Measurements from ENCODE around the gene MIA2. TPM values are rescaled to one million over a fixed set of nuclear protein-coding genes. Genes with fewer than 3 reads are reported as not detected.
"Not testable (repeated sequence)": the region's sequence is repeated elsewhere in the genome, so short reads cannot be mapped to it uniquely, and the experiment has no call there.

The MIA2 gene
- total RNA-seq, 3 donors from 2014 or later: 19.5 to 37.0 (median 23.3) TPM

DNA sequence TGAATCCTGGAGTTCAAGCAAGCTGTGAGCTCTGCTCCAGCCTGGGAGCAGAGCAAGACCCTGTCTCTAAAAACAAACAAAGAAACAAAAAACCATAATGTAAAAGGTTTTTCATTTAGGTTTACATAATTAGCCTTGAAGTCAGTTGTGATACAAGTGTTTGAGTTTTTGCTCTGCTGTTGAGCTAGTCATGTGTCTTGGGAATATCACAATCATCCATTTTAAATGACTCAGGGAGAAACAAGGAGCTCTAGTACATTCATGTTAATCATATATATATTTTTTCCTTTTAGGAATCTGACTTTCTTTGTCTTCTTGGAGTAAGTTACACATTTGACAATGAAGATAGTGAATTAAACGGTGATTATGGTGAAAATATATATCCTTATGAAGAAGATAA lies 12.9 kb downstream of the MIA2 start:
- no peak overlapping the region for H3K27ac ChIP-seq
- H3K4me3 ChIP-seq: no peak overlapping the region
- intact Hi-C loops (cut with DNase I; ENCODE audit: low total_unique reads): no loop called here
- no peak for TF ChIP-seq POLR2A (IDR thresholded peaks at IDR 0.05)
- TF ChIP-seq POLR2AphosphoS5 (IDR thresholded peaks at IDR 0.05): no peak
- no peak for TF ChIP-seq CTCF (IDR thresholded peaks at IDR 0.05)
- no peaks in the 10 kb centered on the region for H3K4me1 ChIP-seq
- no peak for DNase-seq (ENCODE audit: low spot score in 2 of 2)
- no peaks in the 10 kb centered on the region for H3K27me3 ChIP-seq
- no peaks in the 10 kb centered on the region for H3K36me3 ChIP-seq
- H3K9me3 ChIP-seq: no peaks in the 10 kb centered on the region

- intact Hi-C loops (cut with DNase I; ENCODE audit: low total_unique reads): no loop called here
- no peak for DNase-seq (ENCODE audit: low spot score in 2 of 2)
- no peaks in the 10 kb centered on the region for H3K36me3 ChIP-seq
- H3K27ac ChIP-seq: no peak overlapping the region
- H3K9me3 ChIP-seq: no peaks in the 10 kb centered on the region
- no peaks in the 10 kb centered on the region for H3K4me1 ChIP-seq
- H3K27me3 ChIP-seq: no peaks in the 10 kb centered on the region
- TF ChIP-seq POLR2AphosphoS5 (IDR thresholded peaks at IDR 0.05) (no peak), CTCF (IDR thresholded peaks at IDR 0.05) (no peak), POLR2A (IDR thresholded peaks at IDR 0.05) (no peak)
- H3K4me3 ChIP-seq: no peak overlapping the region
These were observed 13.5 kb downstream of the MIA2 start for GRCh38 chr14:39247256-39247655.

- H3K27me3 ChIP-seq: no peaks in the 10 kb centered on the region
- intact Hi-C loops (cut with DNase I; ENCODE audit: low total_unique reads): no loop called here
- TF ChIP-seq POLR2AphosphoS5 (IDR thresholded peaks at IDR 0.05) (no peak), POLR2A (IDR thresholded peaks at IDR 0.05) (no peak), CTCF (IDR thresholded peaks at IDR 0.05) (no peak)
- H3K9me3 ChIP-seq: no peaks in the 10 kb centered on the region
- no peaks in the 10 kb centered on the region for H3K4me1 ChIP-seq
- no peaks in the 10 kb centered on the region for H3K36me3 ChIP-seq
- no peak for DNase-seq (ENCODE audit: low spot score in 2 of 2)
- no peak overlapping the region for H3K27ac ChIP-seq
- no peak overlapping the region for H3K4me3 ChIP-seq
These were observed 17.8 kb downstream of the MIA2 start for GRCh38 chr14:39251547-39251946.

DNA sequence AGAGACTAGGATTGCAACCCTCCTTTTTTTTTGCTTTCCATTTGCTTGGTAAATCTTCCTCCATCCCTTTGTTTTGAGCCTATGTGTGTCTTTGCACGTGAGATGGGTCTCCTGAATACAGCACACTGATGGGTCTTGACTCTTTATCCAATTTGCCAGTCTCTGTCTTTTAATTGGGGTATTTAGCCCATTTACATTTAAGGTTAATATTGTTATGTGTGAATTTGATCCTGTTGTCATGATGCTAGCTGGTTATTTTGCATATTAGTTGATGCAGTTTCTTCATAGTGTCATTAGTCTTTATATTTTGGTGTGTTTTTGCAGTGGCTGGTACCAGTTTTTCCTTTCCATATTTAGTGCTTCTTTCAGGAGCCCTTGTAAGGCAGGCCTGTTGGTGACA lies 23.7 kb downstream of the MIA2 start:
- H3K27ac ChIP-seq; H3K27me3 ChIP-seq; H3K36me3 ChIP-seq; intact Hi-C loops (cut with DNase I; ENCODE audit: low total_unique reads); H3K4me1 ChIP-seq; DNase-seq (ENCODE audit: low spot score in 2 of 2); H3K4me3 ChIP-seq; H3K9me3 ChIP-seq: not testable (repeated sequence)

- H3K4me1 ChIP-seq: no peaks in the 10 kb centered on the region
- DNase-seq (ENCODE audit: low spot score in 2 of 2): no peak
- no peaks in the 10 kb centered on the region for H3K27me3 ChIP-seq
- no peak overlapping the region for H3K4me3 ChIP-seq
- H3K27ac ChIP-seq: no peak overlapping the region
- peaks cover 0 to 5% of the 10 kb centered on the region in 2 donors for H3K9me3 ChIP-seq
- intact Hi-C loops (cut with DNase I; ENCODE audit: low total_unique reads): no loop called here
- TF ChIP-seq CTCF (IDR thresholded peaks at IDR 0.05) (no peak), POLR2A (IDR thresholded peaks at IDR 0.05) (no peak), POLR2AphosphoS5 (IDR thresholded peaks at IDR 0.05) (no peak)
- no peaks in the 10 kb centered on the region for H3K36me3 ChIP-seq
These were observed 25.2 kb downstream of the MIA2 start for GRCh38 chr14:39258782-39259545.

DNA sequence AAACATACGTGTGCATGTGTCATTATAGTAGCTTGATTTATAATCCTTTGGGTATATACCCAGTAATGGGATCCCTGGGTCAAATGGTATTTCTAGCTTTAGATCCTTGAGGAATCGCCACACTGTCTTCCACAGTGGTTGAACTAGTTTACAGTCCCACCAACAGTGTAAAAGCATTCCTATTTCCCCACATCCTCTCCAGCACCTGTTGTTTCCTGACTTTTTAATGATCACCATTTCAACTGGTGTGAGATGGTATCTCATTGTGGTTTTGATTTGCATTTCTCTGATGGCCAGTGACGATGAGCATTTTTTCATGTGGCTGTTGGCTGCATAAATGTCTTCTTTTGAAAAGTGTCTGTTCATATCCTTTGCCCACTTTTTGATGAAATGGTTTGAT lies 26.4 kb downstream of the MIA2 start:
- H3K36me3 ChIP-seq; H3K27me3 ChIP-seq; H3K27ac ChIP-seq; H3K4me3 ChIP-seq; DNase-seq (ENCODE audit: low spot score in 2 of 2); intact Hi-C loops (cut with DNase I; ENCODE audit: low total_unique reads); H3K4me1 ChIP-seq; H3K9me3 ChIP-seq: not testable (repeated sequence)

- H3K4me3 ChIP-seq; H3K4me1 ChIP-seq; H3K27ac ChIP-seq; H3K36me3 ChIP-seq; intact Hi-C loops (cut with DNase I; ENCODE audit: low total_unique reads); H3K9me3 ChIP-seq; H3K27me3 ChIP-seq; DNase-seq (ENCODE audit: low spot score in 2 of 2): not testable (repeated sequence)
These were observed 28.5 kb downstream of the MIA2 start for GRCh38 chr14:39262214-39262613.
